Esophagus (tissue), 2 donors: ENCODE data around the gene SRD5A2. TPM values are rescaled to one million over a fixed set of nuclear protein-coding genes. Genes with fewer than 3 reads are reported as not detected.

Experiments used
- H3K27ac ChIP-seq, 2 donors: one replicate each; pipeline ENCODE4 v1.5.1; 2013; ENCODE audit warnings: low read depth in 2 of 2, mild to moderate bottlenecking in 2 of 2, inconsistent platforms in 1 of 2, low read length in 1 of 2, moderate library complexity in 1 of 2
- H3K27me3 ChIP-seq, 2 donors: one replicate each; pipeline ENCODE4 v1.6.1; 2013; ENCODE audit warnings: low read length in 2 of 2, control low read depth in 1 of 2, mild to moderate bottlenecking in 1 of 2; ENCODE audit not compliant: insufficient read depth in 2 of 2, control insufficient read depth in 1 of 2
- H3K36me3 ChIP-seq, 2 donors: one replicate each; pipeline ENCODE4 v1.6.1; 2013; ENCODE audit warnings: low read length in 1 of 2; ENCODE audit not compliant: control insufficient read depth in 2 of 2, insufficient read depth in 2 of 2
- H3K4me1 ChIP-seq, 2 donors: one replicate each; pipeline ENCODE4 v1.6.1; 2013; ENCODE audit warnings: low read length in 1 of 2; ENCODE audit not compliant: control insufficient read depth in 2 of 2, insufficient read depth in 2 of 2
- H3K4me3 ChIP-seq, 2 donors: one replicate each; pipeline ENCODE4 v1.5.1; 2013; ENCODE audit warnings: low read length in 2 of 2, mild to moderate bottlenecking in 2 of 2, low read depth in 1 of 2, moderate library complexity in 1 of 2
- H3K9me3 ChIP-seq, 2 donors: one replicate each; pipeline ENCODE4 v1.6.1; 2013; ENCODE audit warnings: mild to moderate bottlenecking in 2 of 2, low read depth in 1 of 2, low read length in 1 of 2, moderate library complexity in 1 of 2; ENCODE audit not compliant: control insufficient read depth in 2 of 2, insufficient read depth in 1 of 2
- WGBS, 2 donors: extraction: QIAGEN DNeasy Blood & Tissue Kit; methylation state at CpG; one replicate each; pipeline ENCODE4 v1.1.7; 2013; 5-methylcytosine and 5-hydroxymethylcytosine counted together
- polyA plus RNA-seq, 2 donors: library from polyadenylated mRNA; stranded (reverse); fragments of 200-250 nt; gene quantifications; one replicate each; pipeline ENCODE4 v1.2.3, GENCODE V29; 2013
- donor health status: healthy with polysubstance abuse.
- donor health status: Bipolar disorder and iron deficiency.

The SRD5A2 gene
- polyA plus RNA-seq, 2 donors, result not detected

DNA sequence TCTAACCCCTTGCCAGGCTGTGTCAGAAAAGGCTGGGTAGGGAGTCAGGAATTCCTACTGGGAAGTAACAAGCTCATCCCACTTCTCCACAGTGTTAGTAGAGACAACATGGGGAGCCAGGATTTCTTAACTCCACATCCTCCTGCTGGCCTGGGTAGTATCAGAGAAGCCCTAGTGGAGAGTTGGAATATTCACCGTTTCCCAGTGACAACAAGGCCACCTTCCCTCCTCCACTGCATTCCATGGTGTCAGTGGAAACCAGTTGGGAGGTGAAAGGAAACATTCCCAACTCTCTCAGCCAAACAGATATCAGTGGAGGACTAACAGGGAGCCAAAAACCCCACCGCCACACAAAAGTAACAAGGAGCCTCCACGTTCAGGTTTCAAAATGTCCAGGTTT is 41.2 kb downstream of the SRD5A2 start:
- Histone ChIP-seq H3K9me3 (peaks cover 0 to 3% of the 10 kb centered on the region in 2 donors), H3K27me3 (no peaks in the 10 kb centered on the region), H3K4me3 (no peak overlapping the region), H3K27ac (no peak overlapping the region), H3K4me1 (no peaks in the 10 kb centered on the region), H3K36me3 (no peaks in the 10 kb centered on the region)
- WGBS, 2 donors, result 52 to 55% methylated on average over 3 of the region's 3 CpGs

DNA sequence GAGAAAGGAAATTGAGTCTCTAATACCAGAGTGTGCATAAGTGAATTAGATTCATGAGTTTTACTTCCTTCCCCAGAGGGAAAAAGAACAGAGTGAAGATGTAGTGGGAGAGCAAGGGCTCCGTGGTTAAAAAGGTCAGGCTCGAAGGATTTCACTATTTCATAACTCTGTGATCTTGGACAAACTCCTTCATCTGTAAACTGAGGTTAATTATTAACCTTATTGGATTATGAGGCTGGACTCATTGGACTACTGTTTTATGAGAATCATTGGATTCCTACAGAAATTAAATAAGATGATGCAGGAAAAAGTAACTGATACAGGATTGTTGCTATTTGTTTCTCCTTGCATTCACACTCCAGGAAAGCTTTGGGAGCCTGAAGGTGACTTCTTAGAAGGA is 45.0 kb downstream of the SRD5A2 start:
- Histone ChIP-seq H3K36me3 (no peaks in the 10 kb centered on the region), H3K4me3 (no peak overlapping the region), H3K9me3 (no peaks in the 10 kb centered on the region), H3K4me1 (no peaks in the 10 kb centered on the region), H3K27ac (no peak overlapping the region), H3K27me3 (no peaks in the 10 kb centered on the region)
- WGBS, 2 donors, result 41 to 68% methylated on average over 2 of the region's 2 CpGs

DNA sequence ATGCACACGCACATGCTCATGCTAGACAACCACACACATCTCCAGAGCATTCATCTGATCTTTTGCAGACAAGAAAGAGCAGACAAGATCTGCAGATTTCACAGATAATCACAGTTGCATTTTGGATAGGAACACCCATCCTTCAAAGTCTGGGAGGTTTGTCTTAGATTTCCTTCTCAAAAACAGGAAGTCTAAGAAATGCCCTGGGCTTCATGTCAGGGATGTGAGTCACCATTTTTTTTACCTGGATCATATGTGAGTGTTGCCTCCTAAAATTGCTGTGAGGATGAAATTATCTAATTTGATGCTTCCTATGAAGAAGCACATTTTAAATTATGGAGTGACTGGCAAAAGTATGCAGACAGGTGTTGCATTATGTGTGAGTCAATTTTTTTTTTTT is 46.1 kb downstream of the SRD5A2 start:
- Histone ChIP-seq H3K4me1 (no peaks in the 10 kb centered on the region), H3K4me3 (no peak overlapping the region), H3K36me3 (no peaks in the 10 kb centered on the region), H3K9me3 (no peaks in the 10 kb centered on the region), H3K27me3 (no peaks in the 10 kb centered on the region), H3K27ac (no peak overlapping the region)
- 83 to 91% methylated on average over 1 of the region's 1 CpG for WGBS, 2 donors

DNA sequence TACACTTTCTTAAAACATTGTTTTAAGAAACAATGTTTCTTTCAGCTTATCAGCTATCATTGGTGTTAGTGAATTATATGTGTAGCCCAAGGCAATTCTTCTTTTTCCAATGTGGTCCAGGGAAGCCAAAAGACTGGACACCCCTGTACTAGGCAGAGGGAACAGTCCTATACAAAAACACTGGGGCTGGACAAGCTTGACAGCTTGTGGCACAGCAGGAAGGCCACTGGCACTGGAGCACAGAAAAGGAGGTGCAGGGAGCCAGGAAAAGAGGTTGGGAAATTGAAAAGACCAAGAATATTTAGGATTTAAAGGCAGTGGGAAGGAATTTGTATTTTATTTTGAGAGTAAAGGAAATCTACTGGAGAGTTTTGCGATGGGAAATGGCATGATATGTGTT is 47.7 kb downstream of the SRD5A2 start:
- 73 to 89% methylated on average over 1 of the region's 1 CpG for WGBS, 2 donors
- Histone ChIP-seq H3K27me3 (no peaks in the 10 kb centered on the region), H3K4me3 (no peak overlapping the region), H3K4me1 (no peaks in the 10 kb centered on the region), H3K27ac (no peak overlapping the region), H3K36me3 (no peaks in the 10 kb centered on the region), H3K9me3 (no peaks in the 10 kb centered on the region)

DNA sequence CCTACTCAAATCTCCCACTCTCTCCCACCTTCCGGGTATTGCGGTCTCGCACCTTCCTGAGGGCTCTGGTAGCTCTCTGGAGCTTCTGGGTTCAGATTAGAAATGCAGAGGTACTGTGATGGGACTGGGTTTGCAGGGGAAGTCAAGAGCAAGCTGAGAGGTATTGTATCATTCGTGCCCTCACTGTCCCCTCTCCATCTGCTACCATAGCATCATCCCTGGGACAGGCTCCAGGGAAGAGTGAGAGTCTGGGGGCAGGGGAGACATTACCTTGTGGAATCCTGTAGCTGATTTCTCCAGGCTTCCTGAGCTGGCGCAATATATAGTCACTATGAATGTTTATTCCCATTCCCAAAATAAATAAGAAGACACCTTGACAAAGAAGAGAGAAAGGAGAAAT is 49.6 kb downstream of the SRD5A2 start:
- Histone ChIP-seq H3K9me3 (no peaks in the 10 kb centered on the region), H3K4me1 (no peaks in the 10 kb centered on the region), H3K27ac (no peak overlapping the region), H3K4me3 (no peak overlapping the region), H3K27me3 (no peaks in the 10 kb centered on the region), H3K36me3 (no peaks in the 10 kb centered on the region)
- WGBS, 2 donors, result 85 to 94% methylated on average over 5 of the region's 5 CpGs

DNA sequence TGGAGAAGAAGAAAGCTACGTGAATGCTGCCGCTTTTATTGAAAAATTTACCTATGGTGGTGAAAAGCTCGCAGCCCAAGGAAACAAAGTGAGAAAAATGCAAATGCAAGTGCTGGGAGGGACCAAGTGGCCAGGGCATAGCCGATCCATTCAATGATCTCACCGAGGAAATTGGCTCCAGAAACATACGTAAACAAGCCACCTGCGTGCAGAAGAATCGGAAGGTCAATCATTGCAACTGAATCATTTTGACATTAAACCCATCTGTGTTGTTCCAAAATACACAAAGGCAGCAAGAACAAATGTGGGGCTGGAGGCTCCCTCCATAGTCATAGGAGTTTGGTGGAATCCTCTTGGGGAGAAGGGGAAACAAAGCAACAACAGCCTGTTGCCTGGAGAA is 51.5 kb downstream of the SRD5A2 start:
- 82 to 83% methylated on average over 8 of the region's 8 CpGs for WGBS, 2 donors
- no peak overlapping the region for H3K27ac ChIP-seq

DNA sequence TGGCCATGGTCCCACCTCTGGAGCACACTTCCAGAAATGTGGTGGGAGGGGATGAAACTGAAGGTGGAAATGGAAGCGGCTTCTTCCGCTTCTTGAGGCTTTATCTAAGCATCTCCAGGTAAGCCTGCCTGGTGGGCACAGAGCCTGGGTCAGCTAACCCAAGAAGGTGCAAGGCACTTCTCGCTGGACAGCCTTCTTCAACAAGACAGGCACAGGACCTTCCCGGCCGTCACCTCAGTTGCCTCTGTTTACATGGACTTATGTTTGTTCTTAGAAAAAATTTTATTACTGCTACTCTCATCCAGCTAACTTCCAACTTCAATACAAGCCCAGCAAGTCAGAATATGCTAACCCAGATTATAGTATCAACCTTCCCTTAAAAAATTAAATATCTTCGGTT is 51.9 kb downstream of the SRD5A2 start:
- H3K4me1 ChIP-seq, result no peaks in the 10 kb centered on the region
- no peak overlapping the region for H3K4me3 ChIP-seq
- 93% methylated on average over 6 of the region's 6 CpGs for WGBS, 2 donors
- H3K36me3 ChIP-seq, result no peaks in the 10 kb centered on the region
- H3K27ac ChIP-seq, result no peak overlapping the region
- H3K9me3 ChIP-seq, result no peaks in the 10 kb centered on the region
- H3K27me3 ChIP-seq, result no peaks in the 10 kb centered on the region

More for the DNA sequence above, 51.5 kb downstream of the SRD5A2 start:
- Histone ChIP-seq H3K4me1 (no peaks in the 10 kb centered on the region), H3K27me3 (no peaks in the 10 kb centered on the region), H3K9me3 (no peaks in the 10 kb centered on the region), H3K36me3 (no peaks in the 10 kb centered on the region), H3K4me3 (no peak overlapping the region)

DNA sequence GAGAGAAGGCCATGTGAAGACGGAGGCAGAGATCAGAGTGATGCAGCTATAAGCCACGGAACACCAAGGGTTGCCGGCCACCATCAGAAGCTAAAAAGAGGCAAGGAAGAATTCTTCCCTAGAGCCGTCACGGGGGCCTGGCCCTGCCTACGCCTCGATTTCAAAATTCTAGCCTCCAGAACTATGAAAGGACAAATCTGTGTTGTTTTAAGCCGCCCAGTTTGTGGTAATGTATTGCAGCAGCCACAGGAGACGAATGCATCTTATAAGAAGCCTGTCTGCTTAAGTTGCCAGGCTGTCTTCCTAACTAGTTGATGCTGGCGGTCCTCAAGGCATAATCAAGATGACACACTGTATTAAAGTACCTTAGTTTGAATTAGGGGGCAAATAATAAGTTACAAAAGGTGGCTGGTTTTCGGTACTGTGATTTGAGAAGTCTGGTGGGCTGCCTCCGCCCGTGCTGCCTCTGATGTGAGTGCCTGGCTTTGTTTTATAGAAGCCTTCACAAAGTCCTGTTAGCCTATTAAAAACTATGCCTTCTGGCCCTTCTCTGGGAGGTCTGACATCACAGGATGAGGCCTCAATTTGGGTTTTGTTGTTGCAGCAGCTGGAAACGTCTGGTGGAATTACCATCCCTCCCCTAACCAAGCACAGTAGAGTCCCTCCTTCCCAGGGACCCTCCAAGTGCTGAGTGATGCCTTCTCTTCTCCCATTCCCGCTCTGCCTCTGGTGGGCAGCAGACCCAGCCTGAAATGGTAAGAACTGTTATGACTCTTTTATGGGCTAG is 53.6 kb downstream of the SRD5A2 start:
- no peaks in the 10 kb centered on the region for H3K4me1 ChIP-seq
- H3K9me3 ChIP-seq, result no peaks in the 10 kb centered on the region
- peaks cover 0 to 4% of the 10 kb centered on the region in 2 donors for H3K27me3 ChIP-seq
- no peak overlapping the region for H3K4me3 ChIP-seq
- no peaks in the 10 kb centered on the region for H3K36me3 ChIP-seq
- H3K27ac ChIP-seq, result no peak overlapping the region
- 75% methylated on average over 15 of the region's 15 CpGs for WGBS, 2 donors

DNA sequence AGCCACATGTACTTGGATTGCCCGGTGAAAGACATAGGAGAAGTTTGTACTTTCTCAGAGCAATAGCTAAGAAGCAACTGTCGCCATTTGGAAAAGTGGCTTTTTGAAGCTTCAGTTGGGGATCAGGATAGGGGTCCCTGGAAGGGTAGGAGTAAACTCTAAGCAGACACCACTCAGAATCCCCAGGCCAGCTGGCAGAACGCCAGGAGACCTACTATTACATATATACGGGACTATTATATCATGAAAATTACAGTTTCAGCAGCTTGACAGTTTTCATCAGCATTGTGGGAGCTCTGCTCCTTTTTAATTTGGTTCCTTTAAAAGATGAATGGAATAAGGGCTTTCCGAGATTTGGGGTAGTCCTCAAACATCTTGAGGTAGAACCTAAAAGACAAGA is 54.9 kb downstream of the SRD5A2 start:
- Histone ChIP-seq H3K27me3 (peaks cover 0 to 4% of the 10 kb centered on the region in 2 donors), H3K4me1 (no peaks in the 10 kb centered on the region), H3K36me3 (no peaks in the 10 kb centered on the region), H3K27ac (no peak overlapping the region), H3K9me3 (no peaks in the 10 kb centered on the region), H3K4me3 (no peak overlapping the region)
- WGBS, 2 donors, result 64 to 73% methylated on average over 5 of the region's 5 CpGs

DNA sequence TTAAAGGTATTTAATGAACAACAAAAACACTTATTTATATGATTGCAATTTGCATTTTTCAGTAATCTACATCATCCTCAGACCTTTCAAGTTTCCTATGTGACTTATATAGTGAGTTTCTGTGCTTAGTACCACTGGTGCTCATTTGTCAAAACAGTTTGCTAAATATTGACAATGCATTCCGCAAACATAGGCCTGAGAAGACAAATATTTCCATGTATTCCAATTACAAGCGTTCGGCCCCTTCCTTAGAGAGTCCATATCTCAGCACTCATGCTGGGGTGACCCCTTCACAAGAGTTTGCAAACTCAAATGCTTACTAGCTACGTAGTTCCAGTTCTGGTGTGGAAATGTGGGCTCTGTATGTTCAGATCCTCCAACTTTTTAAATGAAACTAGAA is 56.1 kb downstream of the SRD5A2 start:
- no peak overlapping the region for H3K4me3 ChIP-seq
- H3K27me3 ChIP-seq, result peaks cover 0 to 4% of the 10 kb centered on the region in 2 donors
- H3K9me3 ChIP-seq, result no peaks in the 10 kb centered on the region
- H3K36me3 ChIP-seq, result no peaks in the 10 kb centered on the region
- H3K27ac ChIP-seq, result no peak overlapping the region
- H3K4me1 ChIP-seq, result no peaks in the 10 kb centered on the region
- WGBS, 2 donors, result 83 to 92% methylated on average over 4 of the region's 4 CpGs
